GM19035 (cell line): ENCODE results near the gene KLHDC1.
"Not testable (repeated sequence)": the region's sequence is repeated elsewhere in the genome, so short reads cannot be mapped to it uniquely, and the experiment has no call there.

Experiments
- ATAC-seq: cut with Tn5 transposase; IDR thresholded peaks from one replicate; pipeline ENCODE4 v1.9.1; 2021; ENCODE audit not compliant: unreplicated experiment

The KLHDC1 gene

GRCh38 chr14:49781040-49781439 lies 88.1 kb downstream of the KLHDC1 start:
- ATAC-seq = not testable (repeated sequence)

GRCh38 chr14:49783394-49784014 lies 90.6 kb downstream of the KLHDC1 start:
- ATAC-seq = no peak

GRCh38 chr14:49786315-49786714 lies 93.4 kb downstream of the KLHDC1 start:
- ATAC-seq = no peak

GRCh38 chr14:49792618-49793017 lies 99.7 kb downstream of the KLHDC1 start:
- no peak for ATAC-seq

GRCh38 chr14:49796025-49796424 lies 103.1 kb downstream of the KLHDC1 start:
- no peak for ATAC-seq
